Measurements from ENCODE around the gene HOXA13.

The HOXA13 gene

GRCh38 chr7:27199849-27200760 lies at the start of gene HOXA13:
Gene HOXA13 (minus strand): TSS chr7:27200091. CDS start chr7:27200077, 14 bp downstream.
- no peak for DNase-seq (ENCODE audit: low read depth in 2 of 2)

GRCh38 chr7:27248911-27249723 lies 49.2 kb upstream of the HOXA13 start:
- no peak for DNase-seq (ENCODE audit: low read depth in 2 of 2)

GRCh38 chr7:27248427-27248806 lies 48.5 kb upstream of the HOXA13 start:
- DNase-seq (ENCODE audit: low read depth in 2 of 2) = no peak

GRCh38 chr7:27247452-27248426 lies 47.8 kb upstream of the HOXA13 start:
- DNase-seq (ENCODE audit: low read depth in 2 of 2) = no peak

- no peak for DNase-seq (ENCODE audit: low read depth in 2 of 2)
Observed at GRCh38 chr7:27247000-27247399, 47.1 kb upstream of the HOXA13 start.

GRCh38 chr7:27245798-27246691 lies 46.2 kb upstream of the HOXA13 start:
- DNase-seq (ENCODE audit: low read depth in 2 of 2) = no peak

GRCh38 chr7:27245124-27245797 lies 45.4 kb upstream of the HOXA13 start:
- no peak for DNase-seq (ENCODE audit: low read depth in 2 of 2)

- no peak for DNase-seq (ENCODE audit: low read depth in 2 of 2)
Observed at GRCh38 chr7:27244488-27245123, 44.7 kb upstream of the HOXA13 start.

GRCh38 chr7:27243340-27244163 lies 43.7 kb upstream of the HOXA13 start:
- no peak for DNase-seq (ENCODE audit: low read depth in 2 of 2)

- DNase-seq (ENCODE audit: low read depth in 2 of 2) = no peak
Observed at GRCh38 chr7:27242555-27243339, 42.9 kb upstream of the HOXA13 start, which contains the start of gene EVX1. Gene EVX1 (plus strand): TSS chr7:27242802. CDS start chr7:27243031, 229 bp downstream.

GRCh38 chr7:27242154-27242553 lies 42.3 kb upstream of the HOXA13 start:
- no peak for DNase-seq (ENCODE audit: low read depth in 2 of 2)

- no peak for DNase-seq (ENCODE audit: low read depth in 2 of 2)
Observed at GRCh38 chr7:27241189-27242056, 41.5 kb upstream of the HOXA13 start.

- no peak for DNase-seq (ENCODE audit: low read depth in 2 of 2)
Observed at GRCh38 chr7:27240015-27240731, 40.3 kb upstream of the HOXA13 start.

- DNase-seq (ENCODE audit: low read depth in 2 of 2) = no peak
Observed at GRCh38 chr7:27239387-27240014, 39.6 kb upstream of the HOXA13 start.

GRCh38 chr7:27238979-27239386 lies 39.1 kb upstream of the HOXA13 start:
- no peak for DNase-seq (ENCODE audit: low read depth in 2 of 2)
